ENCODE data around the gene SCMH1.

GRCh38 chr1:41048540-41048939 is 193.6 kb downstream of the SCMH1 start:
- TF ChIP-seq EZH2phosphoT487 (IDR thresholded peaks at IDR 0.05; ENCODE audit: borderline replicate concordance), result no peak
- TF ChIP-seq EGR1 (IDR thresholded peaks at IDR 0.05; ENCODE audit: low read depth), result no peak
- TF ChIP-seq CEBPB (IDR thresholded peaks at IDR 0.05; ENCODE audit: low read depth), result no peak
- no peak for TF ChIP-seq SRF (IDR thresholded peaks at IDR 0.05; ENCODE audit: low read depth)
- no peak for TF ChIP-seq SIN3A (IDR thresholded peaks at IDR 0.05; ENCODE audit: low read depth)
- TF ChIP-seq POLR2AphosphoS5 (IDR thresholded peaks at IDR 0.05; ENCODE audit: low read depth, low read length), result no peak
